ENCODE results near the gene IQSEC3.

The IQSEC3 gene

DNA sequence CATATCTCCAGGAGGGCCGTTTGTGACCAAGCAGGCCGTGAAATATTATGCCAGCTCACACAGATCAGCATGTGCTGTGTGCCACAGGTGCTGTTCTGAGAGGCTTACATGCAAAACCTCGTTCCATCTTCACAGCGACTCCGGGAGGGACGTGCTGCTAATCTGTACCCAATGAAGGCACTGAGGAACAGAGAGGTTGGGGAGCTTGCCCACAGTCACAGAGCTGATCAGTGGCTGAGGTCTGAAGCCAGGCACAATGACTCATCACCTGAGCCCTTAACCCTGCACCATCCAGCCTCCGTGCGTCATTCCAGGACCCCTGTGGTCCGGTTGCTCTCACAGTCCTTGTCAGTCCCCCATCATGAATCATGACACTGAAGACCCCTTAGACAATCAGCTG, 80.7 kb downstream of the IQSEC3 start:
- Histone ChIP-seq H3K4me3 (ENCODE audit: low read depth in 1 of 2, low read length in 2 of 2) (no peak overlapping the region), H3K27me3 (ENCODE audit: control insufficient read depth in 1 of 2, insufficient read depth in 2 of 2, low read length in 2 of 2) (peaks cover 0 to 4% of the 10 kb centered on the region in 2 donors), H3K9me3 (ENCODE audit: low read length) (no peaks in the 10 kb centered on the region), H3K27ac (ENCODE audit: low read depth, low read length) (no peak overlapping the region), H3K4me1 (ENCODE audit: insufficient read depth, low read length) (no peaks in the 10 kb centered on the region), H3K9ac (ENCODE audit: low read length) (no peak overlapping the region), H3K36me3 (ENCODE audit: insufficient read depth, low read length) (no peaks in the 10 kb centered on the region)

DNA sequence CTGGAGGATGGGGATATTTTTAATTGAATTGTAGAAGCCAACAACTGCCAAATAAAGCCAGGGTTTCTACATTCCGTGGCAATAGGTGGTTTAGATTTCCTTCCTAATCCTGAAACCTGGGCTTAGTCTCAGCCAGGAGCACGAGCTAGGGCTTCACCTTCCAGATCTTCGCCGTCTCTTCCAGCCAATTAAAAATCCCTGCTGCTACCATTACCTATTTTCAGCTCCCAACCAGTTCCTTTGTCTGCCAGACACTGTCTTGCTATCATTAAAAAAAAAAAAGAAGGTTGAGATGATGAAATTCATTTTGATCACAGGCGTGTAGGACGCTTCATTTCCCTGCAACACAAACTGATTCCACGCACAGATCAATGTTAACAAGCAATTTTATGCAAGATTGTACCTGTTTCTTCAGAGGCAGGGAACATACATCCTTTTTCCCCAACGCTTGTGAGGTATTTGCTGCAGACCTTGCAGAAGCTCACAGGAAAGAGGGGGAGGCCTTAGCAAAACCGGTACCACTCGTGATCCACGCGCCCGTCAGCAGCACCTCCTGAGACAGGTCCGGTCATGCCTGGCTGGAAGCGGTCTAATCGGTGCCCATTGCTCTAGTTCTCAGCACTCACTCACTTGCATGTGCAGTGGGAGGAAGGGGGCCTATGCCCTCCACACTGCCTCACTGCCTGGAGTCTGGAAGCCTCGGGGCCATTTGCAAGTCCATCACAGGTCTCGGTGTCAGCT, 82.3 kb downstream of the IQSEC3 start:
- no peaks in the 10 kb centered on the region for H3K4me1 ChIP-seq (ENCODE audit: insufficient read depth, low read length)
- peaks cover 0 to 4% of the 10 kb centered on the region in 2 donors for H3K27me3 ChIP-seq (ENCODE audit: control insufficient read depth in 1 of 2, insufficient read depth in 2 of 2, low read length in 2 of 2)

DNA sequence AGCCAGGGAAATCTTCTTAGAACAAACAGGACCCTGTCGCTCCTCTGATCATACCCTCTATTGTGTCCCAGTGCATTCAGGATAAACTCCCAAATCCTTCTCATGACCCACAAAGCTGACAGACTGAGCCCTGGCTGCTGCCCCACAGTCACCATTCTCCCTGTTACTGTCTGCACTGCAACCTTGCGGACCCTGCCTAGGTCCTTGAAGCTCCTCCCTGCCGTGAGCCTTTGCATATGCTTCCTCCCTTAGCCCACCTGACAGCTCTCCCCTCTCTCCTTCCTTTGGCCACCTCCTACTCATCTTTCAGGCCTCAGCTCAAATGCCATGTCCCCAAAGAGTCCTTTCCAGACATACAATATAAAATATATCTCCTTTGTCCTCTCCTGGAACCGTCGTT, 85.0 kb downstream of the IQSEC3 start:
- Histone ChIP-seq H3K27ac (ENCODE audit: low read depth, low read length) (no peak overlapping the region), H3K27me3 (ENCODE audit: control insufficient read depth in 1 of 2, insufficient read depth in 2 of 2, low read length in 2 of 2) (peaks cover 0 to 4% of the 10 kb centered on the region in 2 donors)

More for the DNA sequence above, 82.3 kb downstream of the IQSEC3 start:
- no peaks in the 10 kb centered on the region for H3K36me3 ChIP-seq (ENCODE audit: insufficient read depth, low read length)
- H3K9me3 ChIP-seq (ENCODE audit: low read length) = no peaks in the 10 kb centered on the region
- no peak overlapping the region for H3K9ac ChIP-seq (ENCODE audit: low read length)
- H3K4me3 ChIP-seq (ENCODE audit: low read depth in 1 of 2, low read length in 2 of 2) = no peak overlapping the region
- no peak overlapping the region for H3K27ac ChIP-seq (ENCODE audit: low read depth, low read length)

DNA sequence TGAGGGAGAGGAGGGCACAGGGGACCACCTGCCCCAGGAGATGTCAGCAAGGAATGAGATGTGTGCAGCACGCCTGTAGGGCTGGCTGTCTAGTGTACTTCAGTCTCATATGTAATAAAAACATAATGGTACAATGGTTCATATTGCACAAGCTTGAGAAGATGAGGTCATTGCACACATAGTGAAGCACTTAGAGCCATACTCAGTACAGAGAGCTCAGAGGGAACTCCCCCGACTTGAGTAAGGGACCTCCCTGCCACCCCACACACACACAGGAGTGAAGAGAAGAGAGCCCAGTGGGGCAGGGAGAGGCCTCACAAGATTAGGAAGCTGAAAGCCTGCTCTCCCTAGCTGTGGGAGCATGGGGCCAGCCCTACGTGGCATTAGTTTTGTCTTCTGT, 85.9 kb downstream of the IQSEC3 start:
- Histone ChIP-seq H3K9me3 (ENCODE audit: low read length) (no peaks in the 10 kb centered on the region), H3K36me3 (ENCODE audit: insufficient read depth, low read length) (no peaks in the 10 kb centered on the region), H3K27me3 (ENCODE audit: control insufficient read depth in 1 of 2, insufficient read depth in 2 of 2, low read length in 2 of 2) (peaks cover 0 to 4% of the 10 kb centered on the region in 2 donors), H3K4me3 (ENCODE audit: low read depth in 1 of 2, low read length in 2 of 2) (no peak overlapping the region), H3K27ac (ENCODE audit: low read depth, low read length) (no peak overlapping the region), H3K9ac (ENCODE audit: low read length) (no peak overlapping the region), H3K4me1 (ENCODE audit: insufficient read depth, low read length) (no peaks in the 10 kb centered on the region)

More for the DNA sequence above, 85.0 kb downstream of the IQSEC3 start:
- Histone ChIP-seq H3K9ac (ENCODE audit: low read length) (no peak overlapping the region), H3K4me3 (ENCODE audit: low read depth in 1 of 2, low read length in 2 of 2) (no peak overlapping the region), H3K4me1 (ENCODE audit: insufficient read depth, low read length) (no peaks in the 10 kb centered on the region), H3K9me3 (ENCODE audit: low read length) (no peaks in the 10 kb centered on the region), H3K36me3 (ENCODE audit: insufficient read depth, low read length) (no peaks in the 10 kb centered on the region)

DNA sequence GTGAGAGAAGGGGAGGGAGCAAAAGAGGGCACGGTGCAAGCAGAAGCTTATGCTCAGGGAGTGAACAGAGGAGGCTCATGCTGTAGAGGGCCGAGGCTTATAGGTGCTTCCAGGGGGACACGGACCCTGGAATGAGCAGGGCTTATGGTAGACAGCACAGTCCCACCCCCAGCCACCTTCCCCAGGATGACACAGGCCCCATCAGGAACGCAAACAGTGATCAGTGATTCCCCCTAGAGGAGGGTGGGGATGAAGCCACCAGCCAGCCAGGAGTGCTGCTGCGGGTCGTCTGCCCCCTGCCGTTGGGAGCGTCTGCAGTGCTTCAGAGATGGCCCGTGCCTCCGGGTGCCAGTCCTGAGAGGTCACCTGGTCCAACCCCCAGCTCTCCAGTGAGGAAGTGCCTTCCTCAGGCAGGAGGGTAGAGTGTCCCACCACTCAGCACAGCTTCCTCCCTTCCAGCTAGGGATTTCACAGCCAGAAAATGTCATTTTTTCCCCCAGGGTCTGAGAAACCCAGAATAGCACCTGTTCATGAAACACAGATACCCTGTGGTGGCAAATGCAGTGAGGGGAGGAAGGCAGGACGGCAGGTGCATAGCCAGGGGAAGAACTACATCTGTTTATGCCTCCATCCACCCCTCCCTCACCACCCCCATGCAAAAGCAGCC, 86.6 kb downstream of the IQSEC3 start:
- Histone ChIP-seq H3K4me3 (ENCODE audit: low read depth in 1 of 2, low read length in 2 of 2) (no peak overlapping the region), H3K27me3 (ENCODE audit: control insufficient read depth in 1 of 2, insufficient read depth in 2 of 2, low read length in 2 of 2) (peaks cover 0 to 4% of the 10 kb centered on the region in 2 donors)

DNA sequence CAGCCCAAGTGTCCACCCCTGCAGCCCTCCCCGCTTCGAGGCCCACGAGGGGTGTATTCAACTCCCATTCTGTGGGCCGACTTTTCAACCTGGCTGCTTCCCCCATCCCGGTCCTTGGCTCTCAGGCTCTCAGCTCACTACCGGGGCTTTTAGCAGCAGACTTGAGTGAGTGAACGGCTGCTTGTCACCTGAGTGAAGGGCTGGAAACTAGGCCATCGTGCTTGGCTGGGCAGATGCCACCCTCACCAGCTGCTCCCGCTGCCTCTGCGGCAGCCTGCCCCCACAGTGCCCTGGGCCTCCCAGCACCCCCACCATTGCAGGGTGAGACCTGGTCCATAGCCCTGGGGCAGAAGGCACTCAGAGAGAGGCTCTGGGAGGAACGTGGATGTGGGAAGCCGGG, 87.5 kb downstream of the IQSEC3 start:
- H3K27me3 ChIP-seq (ENCODE audit: control insufficient read depth in 1 of 2, insufficient read depth in 2 of 2, low read length in 2 of 2) = peaks cover 0 to 4% of the 10 kb centered on the region in 2 donors
- H3K9ac ChIP-seq (ENCODE audit: low read length) = no peak overlapping the region
- H3K4me3 ChIP-seq (ENCODE audit: low read depth in 1 of 2, low read length in 2 of 2) = no peak overlapping the region
- no peaks in the 10 kb centered on the region for H3K4me1 ChIP-seq (ENCODE audit: insufficient read depth, low read length)
- no peaks in the 10 kb centered on the region for H3K36me3 ChIP-seq (ENCODE audit: insufficient read depth, low read length)
- H3K9me3 ChIP-seq (ENCODE audit: low read length) = no peaks in the 10 kb centered on the region
- H3K27ac ChIP-seq (ENCODE audit: low read depth, low read length) = no peak overlapping the region

More for the DNA sequence above, 86.6 kb downstream of the IQSEC3 start:
- Histone ChIP-seq H3K9ac (ENCODE audit: low read length) (no peak overlapping the region), H3K4me1 (ENCODE audit: insufficient read depth, low read length) (no peaks in the 10 kb centered on the region), H3K36me3 (ENCODE audit: insufficient read depth, low read length) (no peaks in the 10 kb centered on the region), H3K9me3 (ENCODE audit: low read length) (no peaks in the 10 kb centered on the region), H3K27ac (ENCODE audit: low read depth, low read length) (no peak overlapping the region)

DNA sequence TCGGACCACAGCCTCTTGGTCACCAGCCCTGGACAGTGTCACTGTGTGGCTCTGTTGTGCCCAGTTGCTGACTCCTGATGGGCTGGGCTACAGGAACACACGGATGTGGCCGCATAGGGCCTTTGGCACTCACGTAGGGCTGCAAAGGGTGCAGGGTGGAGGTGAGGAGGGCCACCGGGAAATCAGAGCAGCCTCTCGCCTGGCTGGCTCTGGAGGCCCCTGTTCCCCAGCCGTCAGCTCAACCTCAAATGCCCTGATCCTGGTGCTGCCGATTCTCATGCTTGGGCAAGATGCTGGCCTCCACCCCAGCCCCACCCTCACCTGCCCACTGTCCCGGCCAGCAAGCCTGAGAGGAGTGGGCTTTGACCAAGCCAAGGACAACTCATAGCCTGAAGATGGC, 88.4 kb downstream of the IQSEC3 start:
- no peak overlapping the region for H3K9ac ChIP-seq (ENCODE audit: low read length)
- no peaks in the 10 kb centered on the region for H3K9me3 ChIP-seq (ENCODE audit: low read length)
- peaks cover 0 to under 1% of the 10 kb centered on the region in 2 donors for H3K27me3 ChIP-seq (ENCODE audit: control insufficient read depth in 1 of 2, insufficient read depth in 2 of 2, low read length in 2 of 2)
- no peaks in the 10 kb centered on the region for H3K36me3 ChIP-seq (ENCODE audit: insufficient read depth, low read length)
- H3K27ac ChIP-seq (ENCODE audit: low read depth, low read length) = no peak overlapping the region
- H3K4me1 ChIP-seq (ENCODE audit: insufficient read depth, low read length) = no peaks in the 10 kb centered on the region
- no peak overlapping the region for H3K4me3 ChIP-seq (ENCODE audit: low read depth in 1 of 2, low read length in 2 of 2)

DNA sequence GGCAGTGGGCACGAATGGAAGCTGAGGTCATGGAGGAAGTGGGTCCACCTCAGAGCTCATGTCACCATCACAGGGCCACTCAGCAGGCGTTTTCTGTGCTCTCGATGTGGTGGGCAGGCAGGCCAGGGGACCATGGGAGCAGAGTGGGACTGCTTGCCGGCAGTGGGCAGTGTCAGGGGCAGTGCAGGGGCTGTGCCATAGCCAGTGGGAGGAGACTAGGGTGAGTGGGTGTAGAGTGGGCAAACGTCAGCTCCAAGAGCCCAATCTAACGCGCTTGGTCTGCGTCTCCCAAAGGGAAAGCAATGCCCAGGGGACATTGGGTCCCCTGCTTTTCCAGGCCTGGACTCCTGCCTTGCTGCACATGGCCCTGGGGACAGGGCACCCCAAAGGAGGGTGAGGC, 89.1 kb downstream of the IQSEC3 start:
- Histone ChIP-seq H3K27me3 (ENCODE audit: control insufficient read depth in 1 of 2, insufficient read depth in 2 of 2, low read length in 2 of 2) (no peaks in the 10 kb centered on the region), H3K9me3 (ENCODE audit: low read length) (no peaks in the 10 kb centered on the region), H3K9ac (ENCODE audit: low read length) (no peak overlapping the region), H3K4me1 (ENCODE audit: insufficient read depth, low read length) (no peaks in the 10 kb centered on the region), H3K36me3 (ENCODE audit: insufficient read depth, low read length) (no peaks in the 10 kb centered on the region), H3K4me3 (ENCODE audit: low read depth in 1 of 2, low read length in 2 of 2) (no peak overlapping the region), H3K27ac (ENCODE audit: low read depth, low read length) (no peak overlapping the region)

DNA sequence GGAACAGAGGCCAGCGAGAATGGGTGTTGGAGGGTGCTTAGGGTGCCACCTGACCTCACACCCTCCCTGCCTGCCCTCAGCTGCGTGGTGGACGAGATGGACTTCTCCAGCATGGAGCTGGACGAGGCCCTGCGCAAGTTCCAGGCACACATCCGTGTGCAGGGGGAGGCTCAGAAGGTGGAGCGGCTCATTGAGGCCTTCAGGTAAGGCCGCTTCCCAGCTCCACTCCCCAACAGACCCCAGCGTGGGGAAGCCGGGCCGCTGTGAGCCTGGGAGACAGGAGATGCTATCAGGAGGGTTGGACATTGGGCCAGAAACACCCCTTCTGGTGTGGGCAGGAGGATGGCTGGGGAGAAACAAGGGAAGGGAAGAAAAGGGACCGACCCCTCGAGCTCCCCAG, 90.4 kb downstream of the IQSEC3 start:
- Histone ChIP-seq H3K9me3 (ENCODE audit: low read length) (no peaks in the 10 kb centered on the region), H3K27me3 (ENCODE audit: control insufficient read depth in 1 of 2, insufficient read depth in 2 of 2, low read length in 2 of 2) (no peaks in the 10 kb centered on the region), H3K4me3 (ENCODE audit: low read depth in 1 of 2, low read length in 2 of 2) (no peak overlapping the region), H3K27ac (ENCODE audit: low read depth, low read length) (no peak overlapping the region), H3K9ac (ENCODE audit: low read length) (no peak overlapping the region), H3K36me3 (ENCODE audit: insufficient read depth, low read length) (no peaks in the 10 kb centered on the region), H3K4me1 (ENCODE audit: insufficient read depth, low read length) (no peaks in the 10 kb centered on the region)

DNA sequence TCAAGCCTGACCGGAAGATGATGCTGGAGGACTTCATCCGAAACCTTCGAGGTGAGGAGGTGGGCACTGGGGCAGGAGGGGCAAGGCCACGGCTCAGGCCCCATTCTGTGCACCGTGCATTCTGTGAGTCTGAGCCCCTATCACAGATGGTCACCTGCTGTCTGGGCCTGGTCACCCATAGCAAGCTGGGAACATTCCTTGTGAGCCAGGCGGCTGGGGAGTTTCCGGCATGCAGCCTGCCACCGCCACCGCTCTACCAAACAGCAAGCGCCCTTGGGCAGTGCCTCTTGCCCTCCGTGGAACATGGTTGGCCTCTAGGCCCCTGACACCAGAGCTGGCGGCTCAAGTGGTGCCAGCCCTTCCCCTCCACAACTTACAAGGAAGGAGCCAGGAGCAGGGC, 91.1 kb downstream of the IQSEC3 start:
- Histone ChIP-seq H3K9me3 (ENCODE audit: low read length) (no peaks in the 10 kb centered on the region), H3K36me3 (ENCODE audit: insufficient read depth, low read length) (no peaks in the 10 kb centered on the region), H3K4me1 (ENCODE audit: insufficient read depth, low read length) (no peaks in the 10 kb centered on the region), H3K27me3 (ENCODE audit: control insufficient read depth in 1 of 2, insufficient read depth in 2 of 2, low read length in 2 of 2) (no peaks in the 10 kb centered on the region), H3K9ac (ENCODE audit: low read length) (no peak overlapping the region), H3K4me3 (ENCODE audit: low read depth in 1 of 2, low read length in 2 of 2) (no peak overlapping the region), H3K27ac (ENCODE audit: low read depth, low read length) (no peak overlapping the region)

DNA sequence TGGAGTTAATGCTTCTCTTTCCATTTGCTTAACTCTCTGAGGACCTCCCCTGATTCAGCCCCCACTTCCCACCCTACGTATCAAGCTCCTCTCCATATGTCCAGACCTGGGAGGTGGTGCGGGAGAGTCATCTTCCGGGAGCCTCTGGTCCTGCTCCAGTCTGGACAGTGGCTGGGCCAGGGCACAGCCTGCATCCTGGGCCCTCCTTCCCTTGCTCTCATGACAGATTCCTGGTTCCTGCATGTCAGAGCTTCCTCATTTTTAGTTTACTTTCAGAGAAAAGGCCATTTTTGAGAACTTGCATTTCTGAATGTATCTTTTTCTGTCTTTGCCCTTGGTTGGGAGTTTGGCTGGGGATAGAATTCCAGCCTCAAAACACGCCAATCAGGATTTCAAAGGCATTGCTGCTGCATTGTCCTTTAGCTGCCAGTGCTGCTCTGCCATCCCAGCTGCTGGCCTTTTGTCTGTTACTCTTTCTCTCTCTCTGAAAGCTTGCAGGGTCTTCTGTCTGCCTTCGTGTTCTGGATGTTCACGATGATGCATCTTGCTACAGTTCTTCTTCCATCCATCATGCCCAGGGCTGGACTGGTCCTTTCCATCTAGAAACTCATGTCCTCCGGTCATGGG, 92.7 kb downstream of the IQSEC3 start:
- no peak overlapping the region for H3K27ac ChIP-seq (ENCODE audit: low read depth, low read length)
- no peaks in the 10 kb centered on the region for H3K36me3 ChIP-seq (ENCODE audit: insufficient read depth, low read length)
- H3K4me1 ChIP-seq (ENCODE audit: insufficient read depth, low read length) = no peaks in the 10 kb centered on the region

More for the DNA sequence above, 92.7 kb downstream of the IQSEC3 start:
- H3K9ac ChIP-seq (ENCODE audit: low read length) = no peak overlapping the region
- no peaks in the 10 kb centered on the region for H3K27me3 ChIP-seq (ENCODE audit: control insufficient read depth in 1 of 2, insufficient read depth in 2 of 2, low read length in 2 of 2)
- no peak overlapping the region for H3K4me3 ChIP-seq (ENCODE audit: low read depth in 1 of 2, low read length in 2 of 2)
- no peaks in the 10 kb centered on the region for H3K9me3 ChIP-seq (ENCODE audit: low read length)
